Measurements from ENCODE around the gene FADS6.

FADS6 gene

DNA sequence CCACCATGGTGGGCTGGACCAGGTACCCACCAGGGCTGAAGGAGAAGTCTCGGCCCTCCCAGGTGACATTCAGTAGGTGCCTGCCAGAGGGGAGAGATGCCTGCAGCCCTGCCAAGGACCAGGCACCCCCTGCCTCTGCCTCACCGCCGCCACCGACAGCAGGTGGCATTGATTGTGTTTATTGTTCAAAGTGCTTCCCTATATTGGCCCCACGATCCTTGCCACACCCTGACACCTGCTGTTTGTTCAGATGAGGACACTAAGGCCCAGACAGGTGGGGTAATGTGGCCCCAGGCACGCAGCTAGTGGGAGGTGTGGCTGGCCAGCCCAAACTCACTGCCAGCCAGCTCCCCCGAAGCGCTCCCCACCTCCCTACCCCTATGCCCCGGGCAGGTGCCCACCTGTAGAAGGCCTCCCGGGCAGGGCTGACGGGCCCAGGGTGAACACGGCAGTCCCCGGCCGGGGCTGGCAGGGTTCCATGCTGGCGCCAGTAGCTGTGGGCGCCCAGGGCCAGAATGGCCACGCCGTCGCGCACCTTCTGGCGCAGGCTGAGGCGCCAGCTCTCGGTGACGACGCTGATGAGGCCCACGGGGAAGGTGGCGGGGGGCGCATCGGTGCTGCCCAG, 41.7 kb downstream of the FADS6 start:
- TF ChIP-seq, protein P1, sequence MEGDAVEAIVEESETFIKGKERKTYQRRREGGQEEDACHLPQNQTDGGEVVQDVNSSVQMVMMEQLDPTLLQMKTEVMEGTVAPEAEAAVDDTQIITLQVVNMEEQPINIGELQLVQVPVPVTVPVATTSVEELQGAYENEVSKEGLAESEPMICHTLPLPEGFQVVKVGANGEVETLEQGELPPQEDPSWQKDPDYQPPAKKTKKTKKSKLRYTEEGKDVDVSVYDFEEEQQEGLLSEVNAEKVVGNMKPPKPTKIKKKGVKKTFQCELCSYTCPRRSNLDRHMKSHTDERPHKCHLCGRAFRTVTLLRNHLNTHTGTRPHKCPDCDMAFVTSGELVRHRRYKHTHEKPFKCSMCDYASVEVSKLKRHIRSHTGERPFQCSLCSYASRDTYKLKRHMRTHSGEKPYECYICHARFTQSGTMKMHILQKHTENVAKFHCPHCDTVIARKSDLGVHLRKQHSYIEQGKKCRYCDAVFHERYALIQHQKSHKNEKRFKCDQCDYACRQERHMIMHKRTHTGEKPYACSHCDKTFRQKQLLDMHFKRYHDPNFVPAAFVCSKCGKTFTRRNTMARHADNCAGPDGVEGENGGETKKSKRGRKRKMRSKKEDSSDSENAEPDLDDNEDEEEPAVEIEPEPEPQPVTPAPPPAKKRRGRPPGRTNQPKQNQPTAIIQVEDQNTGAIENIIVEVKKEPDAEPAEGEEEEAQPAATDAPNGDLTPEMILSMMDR (IDR thresholded peaks at IDR 0.05) = no peak
- H3K9me3 Mint-ChIP-seq = peaks cover 3% of the 10 kb centered on the region
- no peak for DNase-seq
- peaks cover 7% of the 10 kb centered on the region for H3K4me1 Mint-ChIP-seq
- peaks cover 90% of the 10 kb centered on the region for H3K27me3 Mint-ChIP-seq (ENCODE audit: low read depth, poor library complexity)
- H3K27ac Mint-ChIP-seq = no peak overlapping the region
- H3K4me3 Mint-ChIP-seq = no peak overlapping the region
- no peaks in the 10 kb centered on the region for H3K36me3 Mint-ChIP-seq (ENCODE audit: low read depth)

DNA sequence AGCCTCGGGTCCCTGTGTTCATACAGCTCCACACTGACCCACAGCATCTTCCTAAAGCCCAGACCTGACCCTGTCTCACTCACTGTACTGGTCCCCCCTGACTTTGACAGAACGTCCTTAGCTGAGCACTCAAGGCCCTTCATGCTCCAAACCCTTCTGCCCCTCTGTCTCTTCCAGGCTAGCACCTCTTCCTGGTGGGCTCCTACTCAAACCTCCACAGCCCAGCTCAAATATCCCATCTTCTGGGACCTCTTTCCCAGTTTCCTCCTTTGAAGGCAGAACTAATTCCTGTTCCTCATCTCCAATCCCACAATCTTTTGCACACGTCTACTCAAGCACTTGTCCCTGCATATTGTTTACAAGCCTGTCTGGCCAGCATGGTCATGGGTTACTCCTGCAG, 42.5 kb downstream of the FADS6 start:
- Mint-ChIP-seq H3K9me3 (no peaks in the 10 kb centered on the region), H3K27me3 (ENCODE audit: low read depth, poor library complexity) (peaks cover 90% of the 10 kb centered on the region), H3K4me3 (no peak overlapping the region), H3K4me1 (peaks cover 7% of the 10 kb centered on the region), H3K27ac (no peak overlapping the region), H3K36me3 (ENCODE audit: low read depth) (no peaks in the 10 kb centered on the region)
- TF ChIP-seq, protein P1 (IDR thresholded peaks at IDR 0.05) = no peak
- no peak for DNase-seq

DNA sequence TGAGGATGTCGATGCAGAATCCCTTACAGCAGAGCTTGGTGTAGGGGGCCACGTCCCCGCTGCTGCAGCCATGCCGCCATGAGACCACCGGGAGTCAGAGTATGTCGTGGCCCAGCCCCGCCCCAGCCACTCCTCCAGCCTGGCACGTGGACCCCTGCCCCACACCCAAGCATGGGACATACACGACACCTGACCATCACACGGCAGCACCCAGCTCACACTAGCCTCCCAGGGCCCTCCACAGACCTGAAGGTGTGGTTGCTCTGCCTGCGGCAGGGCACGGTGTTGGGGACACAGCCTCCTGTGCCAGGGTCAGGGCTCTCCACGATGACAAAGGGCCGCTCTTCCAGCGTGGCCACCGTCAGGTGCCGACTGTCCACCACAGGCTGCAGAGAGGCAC, 43.1 kb downstream of the FADS6 start:
- peaks cover 7% of the 10 kb centered on the region for H3K4me1 Mint-ChIP-seq
- H3K27me3 Mint-ChIP-seq (ENCODE audit: low read depth, poor library complexity) = peaks cover 90% of the 10 kb centered on the region
- no peaks in the 10 kb centered on the region for H3K36me3 Mint-ChIP-seq (ENCODE audit: low read depth)
- H3K27ac Mint-ChIP-seq = no peak overlapping the region
- no peaks in the 10 kb centered on the region for H3K9me3 Mint-ChIP-seq
- TF ChIP-seq, protein P1 (IDR thresholded peaks at IDR 0.05) = no peak
- no peak overlapping the region for H3K4me3 Mint-ChIP-seq
- no peak for DNase-seq

DNA sequence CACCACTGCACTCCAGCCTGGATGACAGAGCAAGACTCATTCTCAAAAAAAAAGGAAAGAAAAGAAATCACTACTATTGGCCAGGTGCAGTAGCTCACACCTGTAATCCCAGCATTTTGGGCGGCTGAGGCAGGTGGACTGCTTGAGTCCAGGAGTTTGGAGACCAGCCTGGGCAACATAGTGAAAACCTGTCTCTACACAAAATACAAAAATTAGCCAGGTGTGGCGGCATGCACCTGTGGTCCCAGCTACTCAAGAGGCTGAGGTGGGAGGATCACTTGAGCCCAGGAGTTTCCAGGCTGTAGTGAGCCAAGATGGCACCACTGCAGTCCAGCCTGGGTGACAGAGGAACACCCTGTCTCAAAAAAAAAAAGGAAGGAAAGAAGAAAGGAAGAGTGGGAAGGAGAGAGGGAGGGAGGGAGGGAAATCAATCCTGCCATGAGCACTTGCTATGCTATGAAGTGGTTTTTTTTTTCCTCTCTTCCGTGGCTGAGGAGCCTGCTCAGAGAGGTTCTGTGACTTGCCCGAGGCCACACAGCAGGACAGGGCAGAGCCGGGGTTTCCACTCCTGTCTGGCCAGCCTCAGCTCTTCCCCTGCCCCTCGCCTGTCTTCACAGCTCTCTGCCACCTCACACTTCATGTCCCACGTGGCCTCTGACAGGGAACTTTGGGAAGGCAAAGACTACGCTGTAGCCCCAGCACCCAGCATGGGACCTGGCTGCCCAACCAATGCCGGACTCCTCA, 44.6 kb downstream of the FADS6 start:
- no peak overlapping the region for H3K27ac Mint-ChIP-seq
- no peaks in the 10 kb centered on the region for H3K36me3 Mint-ChIP-seq (ENCODE audit: low read depth)

DNA sequence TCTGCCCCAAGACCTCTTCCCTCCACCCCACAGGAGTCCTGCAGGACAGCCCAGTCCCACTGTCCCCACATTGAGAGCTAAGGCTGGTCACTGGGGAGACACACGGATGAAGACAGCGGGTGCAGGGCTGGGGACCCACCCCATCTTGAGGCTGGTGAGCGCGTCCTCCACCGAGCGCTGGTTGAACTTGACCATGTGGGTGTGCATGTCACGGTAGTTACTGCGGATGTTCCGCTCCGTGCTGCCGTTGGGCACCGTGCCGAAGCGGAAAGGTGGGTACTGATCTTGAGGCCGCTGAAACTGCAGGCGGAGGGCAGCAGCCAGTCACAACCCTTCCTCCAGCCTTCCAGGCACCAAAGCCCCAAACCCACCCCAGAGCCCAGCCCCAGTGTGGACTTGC, 46.8 kb downstream of the FADS6 start:
- TF ChIP-seq, protein P1 (IDR thresholded peaks at IDR 0.05) = no peak
- Mint-ChIP-seq H3K4me3 (no peak overlapping the region), H3K27ac (no peak overlapping the region), H3K4me1 (peaks cover 5% of the 10 kb centered on the region), H3K27me3 (ENCODE audit: low read depth, poor library complexity) (peaks cover 88% of the 10 kb centered on the region), H3K9me3 (no peaks in the 10 kb centered on the region), H3K36me3 (ENCODE audit: low read depth) (no peaks in the 10 kb centered on the region)
- DNase-seq = no peak

More for the DNA sequence above, 44.6 kb downstream of the FADS6 start:
- H3K9me3 Mint-ChIP-seq = no peaks in the 10 kb centered on the region
- no peak overlapping the region for H3K4me3 Mint-ChIP-seq
- peaks cover 90% of the 10 kb centered on the region for H3K27me3 Mint-ChIP-seq (ENCODE audit: low read depth, poor library complexity)
- TF ChIP-seq, protein P1 (IDR thresholded peaks at IDR 0.05) = no peak
- H3K4me1 Mint-ChIP-seq = peaks cover 7% of the 10 kb centered on the region
- DNase-seq = no peak

DNA sequence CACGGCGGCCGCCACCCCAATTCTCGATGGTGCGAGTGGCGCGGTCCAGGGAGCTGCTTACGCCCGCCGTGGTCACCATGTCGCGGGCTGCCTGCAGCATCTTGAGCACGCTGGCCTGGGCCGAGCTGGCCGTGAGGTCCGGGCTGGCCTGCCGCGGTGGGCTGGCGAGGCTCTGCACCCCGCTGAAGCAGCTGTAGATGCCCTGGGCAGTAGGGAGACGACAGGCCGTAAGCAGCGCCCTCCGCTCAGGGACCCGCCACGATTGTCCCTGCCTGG, 50.1 kb downstream of the FADS6 start:
- Mint-ChIP-seq H3K27ac (no peak overlapping the region), H3K36me3 (ENCODE audit: low read depth) (peaks cover 3% of the 10 kb centered on the region), H3K9me3 (no peaks in the 10 kb centered on the region), H3K27me3 (ENCODE audit: low read depth, poor library complexity) (peaks cover 70% of the 10 kb centered on the region), H3K4me1 (peaks cover 37% of the 10 kb centered on the region), H3K4me3 (no peak overlapping the region)
- TF ChIP-seq, protein P1 (IDR thresholded peaks at IDR 0.05) = no peak
- DNase-seq = no peak

Measured in nephron progenitor cell (in vitro differentiated cells).